Measurements from ENCODE around the gene ATP2C2. TPM values are rescaled to one million over a fixed set of nuclear protein-coding genes. Genes with fewer than 3 reads are reported as not detected.

The ATP2C2 gene
- total RNA-seq, 1 donor from 2014 or later = 5.7 TPM

- DNase-seq = no peak
Measured at GRCh38 chr16:84367297-84367680, 1.0 kb upstream of the ATP2C2 start.

DNA sequence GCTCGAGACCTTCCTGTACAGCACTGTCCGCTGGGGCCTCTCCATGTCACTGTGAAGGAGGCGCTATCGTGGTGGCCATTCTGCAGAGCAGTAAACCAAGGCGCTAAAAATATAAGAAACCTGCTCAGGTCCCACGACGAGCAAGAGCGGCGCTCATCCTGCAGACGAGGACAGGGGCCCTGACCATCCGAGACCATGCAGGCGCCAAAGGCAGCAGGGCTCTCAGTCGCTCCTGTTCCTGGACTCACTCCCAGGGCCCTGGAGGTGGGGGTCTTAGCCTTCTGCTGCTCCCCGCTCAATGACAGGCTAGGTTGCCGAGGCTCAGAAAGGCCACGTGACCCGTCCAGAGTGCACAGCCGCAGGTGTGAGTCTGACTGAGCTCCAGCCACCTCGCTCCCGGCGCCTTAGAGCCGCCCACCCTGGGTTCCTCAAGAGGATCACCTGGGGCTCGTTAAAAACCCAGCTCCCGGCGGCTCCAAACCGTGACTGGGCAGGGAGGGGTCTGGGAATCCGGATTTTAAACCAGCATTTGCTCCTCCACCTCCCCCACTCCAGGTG, 509 bp upstream of the ATP2C2 start:
- DNase-seq = no peak

GRCh38 chr16:84369105-84369504, 767 bp downstream of the ATP2C2 start:
- DNase-seq = no peak

GRCh38 chr16:84369938-84370627, 1.7 kb downstream of the ATP2C2 start:
- no peak for DNase-seq

- no peak for DNase-seq
Measured at GRCh38 chr16:84370723-84371552, 2.6 kb downstream of the ATP2C2 start.

DNA sequence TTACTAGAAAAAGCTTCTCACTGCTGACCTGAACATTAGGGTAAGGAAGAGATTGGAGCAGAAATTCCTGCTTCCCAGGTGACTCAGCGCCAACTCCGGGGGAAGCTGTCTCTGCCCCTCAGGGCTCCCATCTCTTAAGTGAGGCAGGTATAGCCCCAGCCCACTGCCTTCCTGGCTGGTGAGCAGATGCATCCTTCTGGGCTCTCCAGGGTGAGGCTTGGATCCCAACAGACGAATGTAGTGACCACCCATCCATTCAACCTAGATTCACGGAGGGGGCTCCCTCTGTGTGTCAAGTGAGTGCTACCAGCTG, 3.2 kb downstream of the ATP2C2 start:
- DNase-seq = no peak

GRCh38 chr16:84373907-84374489, 5.7 kb downstream of the ATP2C2 start:
- no peak for DNase-seq

GRCh38 chr16:84378099-84378498, 9.8 kb downstream of the ATP2C2 start:
- DNase-seq = no peak

GRCh38 chr16:84378567-84378966, 10.2 kb downstream of the ATP2C2 start:
- no peak for DNase-seq

- no peak for DNase-seq
Measured at GRCh38 chr16:84379008-84379708, 10.8 kb downstream of the ATP2C2 start.

GRCh38 chr16:84379709-84380362, 11.5 kb downstream of the ATP2C2 start:
- DNase-seq = peak; percentile 15

DNA sequence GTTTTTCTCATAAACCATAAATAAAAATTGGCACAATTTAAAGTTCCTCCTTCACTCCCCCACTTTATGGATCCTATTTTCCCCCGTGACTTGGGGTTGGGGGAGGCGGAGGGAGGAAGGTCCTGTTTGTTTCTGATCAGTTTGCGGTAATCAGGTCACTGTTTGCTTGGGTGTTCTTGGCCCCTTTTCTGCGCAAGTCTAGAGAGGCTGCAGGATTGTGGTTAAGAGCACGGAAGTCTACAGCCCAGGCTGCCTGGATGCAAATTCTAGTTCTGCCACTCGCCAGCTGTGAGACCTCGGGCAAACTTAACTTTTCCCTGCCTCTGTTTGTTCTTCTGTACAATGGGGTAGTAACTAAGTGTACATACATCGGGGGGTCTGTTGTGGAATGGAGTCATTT, 12.1 kb downstream of the ATP2C2 start:
- DNase-seq = no peak

DNA sequence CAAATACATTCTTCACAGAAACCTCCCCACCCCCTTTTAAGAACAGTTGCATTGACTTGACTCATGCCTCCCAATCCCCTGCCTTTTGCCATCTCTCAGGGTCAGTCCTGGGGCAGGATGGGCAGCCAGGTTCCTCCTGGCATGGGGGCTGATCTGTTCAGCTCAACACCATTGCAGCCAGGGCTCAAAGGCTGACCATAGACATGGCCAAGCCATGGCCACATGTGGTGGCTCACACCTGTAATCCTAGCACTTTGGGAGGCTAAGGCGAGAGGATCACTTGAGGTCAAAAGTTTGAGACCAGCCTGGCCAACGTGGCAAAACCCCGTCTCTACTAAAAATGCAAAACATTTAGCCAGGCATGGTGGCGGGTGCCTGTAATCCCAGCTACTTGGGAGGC, 14.1 kb downstream of the ATP2C2 start:
- DNase-seq = no peak

- DNase-seq = no peak
Measured at GRCh38 chr16:84383106-84383505, 14.8 kb downstream of the ATP2C2 start.

GRCh38 chr16:84386047-84386446, 17.7 kb downstream of the ATP2C2 start:
- DNase-seq = no peak

GRCh38 chr16:84387021-84387420, 18.7 kb downstream of the ATP2C2 start:
- DNase-seq = no peak

DNA sequence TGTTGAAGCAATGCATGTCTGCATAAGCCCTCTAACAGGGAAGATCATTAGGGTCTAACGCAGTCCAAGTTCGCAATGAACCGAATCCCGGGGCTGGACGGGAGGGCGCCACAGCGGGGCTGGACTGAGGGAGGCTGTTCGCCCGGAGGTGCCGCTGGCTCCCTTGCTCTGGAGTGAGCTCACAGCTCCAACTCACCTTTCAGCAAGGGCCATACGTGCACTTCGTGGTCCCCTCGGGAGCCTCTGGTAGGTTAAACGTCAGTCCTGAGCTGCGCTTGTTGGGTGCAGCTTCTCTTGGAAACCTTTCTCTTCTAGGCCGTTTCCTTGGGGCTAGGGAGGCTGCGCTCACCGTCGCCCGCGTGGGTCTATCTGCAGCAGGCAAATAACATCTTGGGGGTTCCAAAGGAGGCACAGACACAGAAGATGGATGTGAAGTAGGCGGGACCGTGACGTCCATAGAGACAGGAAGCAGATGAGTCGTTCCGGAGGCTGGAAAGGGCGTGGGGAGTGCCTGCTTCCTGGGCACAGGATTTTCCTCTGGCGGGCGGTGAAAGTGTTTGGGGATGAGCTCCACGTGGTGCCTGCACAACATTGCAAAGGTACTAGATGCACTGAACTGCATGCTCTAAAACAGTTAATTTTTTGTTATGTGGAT, 21.9 kb downstream of the ATP2C2 start:
- no peak for DNase-seq

- peak; percentile 38 for DNase-seq
Measured at GRCh38 chr16:84391151-84392030, 23.1 kb downstream of the ATP2C2 start.

GRCh38 chr16:84392031-84392360, 23.7 kb downstream of the ATP2C2 start:
- no peak for DNase-seq

- DNase-seq = peak; percentile 13
Measured at GRCh38 chr16:84396082-84396481, 27.7 kb downstream of the ATP2C2 start.

All from tongue (tissue), 2 donors.